Heart right ventricle (tissue), 16 donors: ENCODE results near the gene ALG10B. TPM values are rescaled to one million over a fixed set of nuclear protein-coding genes. Genes with fewer than 3 reads are reported as not detected.
"Not testable (repeated sequence)": the region's sequence is repeated elsewhere in the genome, so short reads cannot be mapped to it uniquely, and the experiment has no call there.

ENCODE experiments used
- ATAC-seq, 8 donors: fragments of 200-7000 bp; cut with Tn5 transposase; one replicate each; pipeline ENCODE4 v1.9.1; 2020; ENCODE audit warnings: mild to moderate bottlenecking in 8 of 8, moderate library complexity in 8 of 8, moderate number of reproducible peaks in 1 of 8
- DNase-seq, 2 donors: peaks; one replicate each; pipeline ENCODE4 v3.0.0-alpha.2; 2020
- H3K27ac ChIP-seq, 10 donors: fragments of 200-600 bp; sonication (generic) in 2 of 10; one replicate each; pipeline versions ENCODE4 v1.5.0 to v1.8.0; 2020 to 2022; ENCODE audit warnings: mild to moderate bottlenecking in 3 of 10
- H3K27me3 ChIP-seq, 7 donors: fragments of 200-600 bp; one replicate each; pipeline ENCODE4 v1.8.0; 2021 to 2022; ENCODE audit warnings: mild to moderate bottlenecking in 2 of 7
- H3K36me3 ChIP-seq, 9 donors: fragments of 200-600 bp; sonication (generic) in 1 of 9; one replicate each; pipeline versions ENCODE4 v1.5.0 to v1.8.0; 2020 to 2022; ENCODE audit warnings: mild to moderate bottlenecking in 2 of 9
- H3K4me1 ChIP-seq, 9 donors: fragments of 200-600 bp; sonication (generic) in 1 of 9; one replicate each; pipeline versions ENCODE4 v1.5.0 to v1.8.0; 2020 to 2022; ENCODE audit warnings: mild to moderate bottlenecking in 4 of 9
- H3K4me3 ChIP-seq, 10 donors: fragments of 200-600 bp; sonication (generic) in 2 of 10; one replicate each; pipeline versions ENCODE4 v1.5.0 to v1.8.0; 2020 to 2022; ENCODE audit warnings: mild to moderate bottlenecking in 7 of 10, moderate library complexity in 2 of 10
- H3K9me3 ChIP-seq, 11 donors: fragments of 200-600 bp in 10 of 11; sonication (generic) in 2 of 11; one replicate each; pipeline versions ENCODE4 v1.5.0 to v1.8.0; 2013 to 2022; ENCODE audit warnings: mild to moderate bottlenecking in 2 of 11, control low read depth in 1 of 11, moderate library complexity in 1 of 11
- CTCF ChIP-seq, 9 donors: fragments of 200-600 bp; sonication (generic) in 2 of 9; IDR thresholded peaks; one replicate each; pipeline versions ENCODE4 v1.5.0 to v1.8.0; 2021 to 2022; ENCODE audit warnings: antibody characterized with exemption in 9 of 9, mild to moderate bottlenecking in 5 of 9, moderate library complexity in 1 of 9
- WGBS, 2 donors: extraction: QIAGEN DNeasy Blood & Tissue Kit; methylation state at CpG; one replicate each; pipeline ENCODE4 v1.1.7; 2013; ENCODE audit warnings: inconsistent platforms in 1 of 2; 5-methylcytosine and 5-hydroxymethylcytosine counted together
- intact Hi-C, 10 donors: fragments of 100-400 bp; cut with DNase I; formaldehyde crosslinking; loops; one replicate each; pipeline versions ENCODE4 v1.11.1 to v1.14.2; 2022
- polyA plus RNA-seq, 2 donors: library from polyadenylated mRNA; stranded (reverse); fragments of 200-250 nt; gene quantifications; one replicate each; pipeline ENCODE4 v1.2.3, GENCODE V29; 2013
- total RNA-seq, 10 donors: library from RNA; stranded (reverse); fragmentation: NEBNext Ultra II Directional in 3 of 10; extraction: Animal tissue kit (Norgen Biotek cat#: 25700) in 3 of 10; gene quantifications; one replicate each; pipeline versions ENCODE4 v1.2.1 to v1.2.4, GENCODE V29; 2021 to 2023
- donor health status: Arrhythmogenic right ventricular cardiomyopathy.
- donor health status: ischemic (EF 13 %, LVEDD 7.1; RV severe dilation, severe dysfunction).
- donor health status: healthy with polysubstance abuse.
- donor health status: DM: no; HTN: yes; CAD: no.
- donor health status: DM: no; HTN: no; CAD: no.
- donor health status: ischemic (EF 25% LVEDD 6.9; RV normal size, moderate dysfunction).
- donor health status: ischemic (EF 25% LVEDD 5.7; RV mildly dilated, moderate dysfunction).
- donor health status: healthy.
- donor health status: DM: yes; HTN: yes; CAD: no.
- donor health status: Ischemic cardiomyopathy.
- donor health status: ischemic (EF 35%, LVEDD 5.7; RV mildly dilated, moderate dysfunction).
- donor health status: nonischemic (EF 11% LVEDD 7.7; RV severe dilation, severe dysfunction).
- donor health status: DM: yes; HTN: yes; CAD: no.
- donor health status: PGD.
- donor health status: ischemic (EF 29% LVEDD 5.4; RV normal size, mild dysfunction).
- donor health status: nonischemic (EF 23%, LVEDD 6.1; RV moderate dilation, normal function).

The ALG10B gene
- total and polyA plus RNA-seq, 12 donors = 0.97 to 7.4 (median 5.1) TPM

GRCh38 chr12:38342444-38342843, 25.9 kb downstream of the ALG10B start:
- 54 to 64% methylated on average over 3 of the region's 3 CpGs for WGBS, 2 donors
- Histone ChIP-seq H3K27me3 (no peaks in the 10 kb centered on the region), H3K36me3 (no peaks in the 10 kb centered on the region), H3K4me1 (no peaks in the 10 kb centered on the region), H3K4me3 (no peak overlapping the region), H3K9me3 (peaks cover 0 to 5% (median 0%) of the 10 kb centered on the region in 11 donors), H3K27ac (no peak overlapping the region)
- no peak for TF ChIP-seq CTCF (IDR thresholded peaks at IDR 0.05)
- no peak for ATAC-seq
- no peak for DNase-seq
- intact Hi-C loops = no loop called here

- H3K36me3 ChIP-seq, H3K4me1 ChIP-seq, H3K27me3 ChIP-seq, H3K27ac ChIP-seq, intact Hi-C loops, ATAC-seq, H3K4me3 ChIP-seq, DNase-seq: not testable (repeated sequence)
- WGBS, 2 donors = 63% methylated on average over 4 of the region's 4 CpGs
- peaks cover 0 to 11% (median 0%) of the 10 kb centered on the region in 11 donors for H3K9me3 ChIP-seq
Measured at GRCh38 chr12:38343256-38343655, 26.7 kb downstream of the ALG10B start.

GRCh38 chr12:38343916-38344315, 27.3 kb downstream of the ALG10B start:
- DNase-seq, H3K27ac ChIP-seq, H3K4me3 ChIP-seq, H3K27me3 ChIP-seq, intact Hi-C loops, ATAC-seq, H3K4me1 ChIP-seq, H3K36me3 ChIP-seq: not testable (repeated sequence)
- 62 to 64% methylated on average over 1 of the region's 1 CpG for WGBS, 2 donors
- H3K9me3 ChIP-seq = peaks cover 0 to 16% (median 0%) of the 10 kb centered on the region in 11 donors

GRCh38 chr12:38350342-38351174, 34.0 kb downstream of the ALG10B start:
- WGBS, 2 donors = 58 to 62% methylated on average over 4 of the region's 4 CpGs
- Histone ChIP-seq H3K4me1 (no peaks in the 10 kb centered on the region), H3K36me3 (no peaks in the 10 kb centered on the region), H3K9me3 (peaks cover 0 to 22% (median 0%) of the 10 kb centered on the region in 11 donors), H3K27me3 (no peaks in the 10 kb centered on the region), H3K4me3 (no peak overlapping the region), H3K27ac (no peak overlapping the region)
- TF ChIP-seq CTCF (IDR thresholded peaks at IDR 0.05) = no peak
- DNase-seq (no peak), ATAC-seq (no peak)
- intact Hi-C loops = no loop called here

- intact Hi-C loops, DNase-seq, H3K27ac ChIP-seq, H3K27me3 ChIP-seq, H3K4me3 ChIP-seq, H3K4me1 ChIP-seq, H3K36me3 ChIP-seq, ATAC-seq: not testable (repeated sequence)
- H3K9me3 ChIP-seq = peaks cover 0 to 22% (median 0%) of the 10 kb centered on the region in 11 donors
- 50 to 61% methylated on average over 1 of the region's 1 CpG for WGBS, 2 donors
Measured at GRCh38 chr12:38351175-38351508, 34.6 kb downstream of the ALG10B start.

GRCh38 chr12:38367506-38367905, 50.9 kb downstream of the ALG10B start:
- 73 to 75% methylated on average over 4 of the region's 4 CpGs for WGBS, 2 donors
- Histone ChIP-seq H3K9me3 (no peaks in the 10 kb centered on the region), H3K27me3 (no peaks in the 10 kb centered on the region), H3K27ac (no peak overlapping the region), H3K4me1 (no peaks in the 10 kb centered on the region), H3K36me3 (no peaks in the 10 kb centered on the region), H3K4me3 (no peak overlapping the region)
- DNase-seq (no peak), ATAC-seq (no peak)
- intact Hi-C loops = no loop called here
- TF ChIP-seq CTCF (IDR thresholded peaks at IDR 0.05) = no peak
